22Rv1 (cell line): ENCODE results near the gene CEP41.

ENCODE experiments used
- CTCF ChIP-seq: fragments of 450-650 bp; IDR thresholded peaks from 2 replicates; pipeline ENCODE4 v1.5.1; 2017; ENCODE audit warnings: mild to moderate bottlenecking
- ZFX ChIP-seq: fragments of 450-650 bp; IDR thresholded peaks from 2 replicates; pipeline ENCODE4 v1.6.1; 2017; ENCODE audit warnings: antibody characterized with exemption, borderline replicate concordance

- TF ChIP-seq CTCF (peak; percentile 99), ZFX (no peak)
Measured at GRCh38 chr7:130486114-130486953, 45.5 kb upstream of the CEP41 start.
